GM12878 (cell line): ENCODE measurements around the gene DKK3.

Experiments used
- EP300 ChIP-seq, 2 experiments: fragments of 150-350 bp in 1 of 2; IDR thresholded peaks; 2 replicates each; pipeline ENCODE4 v1.6.1; 2011 to 2012; ENCODE audit warnings: low read depth in 2 of 2, low read length in 2 of 2, borderline replicate concordance in 1 of 2, improper control_type of control experiment in 1 of 2, inconsistent platforms in 1 of 2; ENCODE audit not compliant: control insufficient read depth in 1 of 2
- KDM1A ChIP-seq: fragments of 200-600 bp; sonication (generic); IDR thresholded peaks from 2 replicates; pipeline ENCODE4 v1.6.1; 2016; ENCODE audit warnings: borderline replicate concordance
- LARP7 ChIP-seq: fragments of 450-650 bp; IDR thresholded peaks from 2 replicates; pipeline ENCODE4 v1.6.1; 2017; ENCODE audit warnings: mild to moderate bottlenecking
- MYB ChIP-seq: fragments of 150-350 bp; IDR thresholded peaks from 2 replicates; pipeline ENCODE4 v1.6.1; 2014; ENCODE audit warnings: mild to moderate bottlenecking, low read depth, low read length, borderline replicate concordance
- NFYB ChIP-seq: IDR thresholded peaks from 2 replicates; pipeline ENCODE4 v1.6.1; 2011; ENCODE audit warnings: low read depth, mild to moderate bottlenecking, low read length, improper control_type of control experiment, moderate library complexity; ENCODE audit not compliant: insufficient read depth
- NR2C2 ChIP-seq: IDR thresholded peaks from 2 replicates; pipeline ENCODE4 v1.6.1; 2011; ENCODE audit warnings: borderline replicate concordance, low read depth; ENCODE audit not compliant: control insufficient read depth, insufficient read length
- POLR2A ChIP-seq: IDR thresholded peaks from 2 replicates; pipeline ENCODE4 v1.6.1; 2011; ENCODE audit warnings: low read depth, mild to moderate bottlenecking, low read length
- RUNX3 ChIP-seq: IDR thresholded peaks from 2 replicates; pipeline ENCODE4 v1.6.1; 2012; ENCODE audit warnings: low read length, inconsistent platforms
- SREBF2 ChIP-seq: IDR thresholded peaks from 2 replicates; pipeline ENCODE4 v1.6.1; 2012; ENCODE audit warnings: mild to moderate bottlenecking, low read length
- TCF12 ChIP-seq: IDR thresholded peaks from 2 replicates; pipeline ENCODE4 v1.6.1; 2011; ENCODE audit warnings: low read depth, mild to moderate bottlenecking, low read length
- TF ChIP-seq, protein P1 (sequence below): IDR thresholded peaks from 2 replicates; pipeline ENCODE4 v1.6.1; 2011; ENCODE audit warnings: low read depth, mild to moderate bottlenecking, low read length, moderate library complexity, borderline replicate concordance; ENCODE audit errors: extremely low read depth
- TF ChIP-seq, protein P2 (sequence below), 3 experiments: IDR thresholded peaks in 2 of 3; conservative IDR thresholded peaks in 1 of 3; 2 replicates each; pipeline ENCODE4 v1.5.1; 2011; ENCODE audit warnings: low read depth in 3 of 3, low read length in 3 of 3, mild to moderate bottlenecking in 3 of 3, control low read depth in 2 of 3, moderate library complexity in 2 of 3, inconsistent platforms in 1 of 3, mixed read lengths in 1 of 3; ENCODE audit not compliant: control insufficient read depth in 2 of 3, insufficient read depth in 1 of 3; ENCODE audit errors: extremely low read depth in 1 of 3
- TF ChIP-seq, protein P3 (sequence below): fragments of 450-650 bp; IDR thresholded peaks from 2 replicates; pipeline ENCODE4 v1.6.1; 2016; ENCODE audit warnings: mild to moderate bottlenecking, moderate library complexity, borderline replicate concordance
- TF ChIP-seq, protein P4 (sequence below): IDR thresholded peaks from 2 replicates; pipeline ENCODE4 v1.6.1; 2012; ENCODE audit warnings: low read depth, low read length, improper control_type of control experiment

DNA sequence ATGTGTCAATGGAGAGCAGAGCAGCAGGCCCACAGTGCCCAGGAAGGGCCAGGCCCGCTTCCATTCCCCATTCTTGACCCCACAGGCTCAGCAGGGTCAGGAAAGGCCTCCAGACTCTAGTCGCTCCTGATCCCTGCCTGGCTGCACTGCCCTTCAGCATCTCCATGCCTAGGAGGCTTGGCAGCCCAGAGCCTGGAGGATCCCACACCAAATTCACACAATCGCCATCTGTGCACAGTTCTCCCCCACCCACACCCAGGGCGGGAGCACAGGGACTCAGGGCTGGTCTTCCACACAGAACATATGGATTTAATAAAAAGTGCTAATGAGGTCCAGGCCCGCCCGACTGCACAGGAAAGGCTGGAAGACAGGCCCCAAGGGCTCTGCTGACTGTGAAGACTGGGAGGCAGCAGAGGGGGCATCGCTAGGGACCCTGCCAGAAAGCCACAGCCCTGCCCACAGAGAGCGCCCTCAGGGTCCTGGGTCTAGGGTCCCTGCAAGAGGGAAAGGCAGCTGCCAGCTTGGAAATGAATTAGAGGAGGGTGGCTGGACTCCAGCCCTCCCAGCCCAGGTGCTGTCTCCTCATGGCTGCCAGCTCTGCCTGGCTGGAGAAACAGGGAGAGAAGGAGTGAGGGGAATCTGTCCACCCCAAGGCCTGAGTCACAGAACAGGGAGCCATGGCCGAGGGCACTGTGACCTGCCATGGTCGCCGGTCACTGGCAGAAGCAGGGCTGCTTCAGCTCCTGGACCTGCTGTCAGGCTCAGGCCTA, 39.7 kb downstream of the DKK3 start:
- TF ChIP-seq, protein P1, sequence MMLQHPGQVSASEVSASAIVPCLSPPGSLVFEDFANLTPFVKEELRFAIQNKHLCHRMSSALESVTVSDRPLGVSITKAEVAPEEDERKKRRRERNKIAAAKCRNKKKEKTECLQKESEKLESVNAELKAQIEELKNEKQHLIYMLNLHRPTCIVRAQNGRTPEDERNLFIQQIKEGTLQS: no peak
- TF ChIP-seq RUNX3 (no peak), LARP7 (no peak), TCF12 (no peak), EP300 (IDR thresholded peaks at IDR 0.05; ENCODE audit: borderline replicate concordance in 1 of 2, control insufficient read depth in 1 of 2, low read depth in 2 of 2, low read length in 2 of 2) (no peak), KDM1A (no peak), POLR2A (no peak), NFYB (no peak), SREBF2 (no peak), MYB (no peak), NR2C2 (no peak)
- TF ChIP-seq, protein P2, sequence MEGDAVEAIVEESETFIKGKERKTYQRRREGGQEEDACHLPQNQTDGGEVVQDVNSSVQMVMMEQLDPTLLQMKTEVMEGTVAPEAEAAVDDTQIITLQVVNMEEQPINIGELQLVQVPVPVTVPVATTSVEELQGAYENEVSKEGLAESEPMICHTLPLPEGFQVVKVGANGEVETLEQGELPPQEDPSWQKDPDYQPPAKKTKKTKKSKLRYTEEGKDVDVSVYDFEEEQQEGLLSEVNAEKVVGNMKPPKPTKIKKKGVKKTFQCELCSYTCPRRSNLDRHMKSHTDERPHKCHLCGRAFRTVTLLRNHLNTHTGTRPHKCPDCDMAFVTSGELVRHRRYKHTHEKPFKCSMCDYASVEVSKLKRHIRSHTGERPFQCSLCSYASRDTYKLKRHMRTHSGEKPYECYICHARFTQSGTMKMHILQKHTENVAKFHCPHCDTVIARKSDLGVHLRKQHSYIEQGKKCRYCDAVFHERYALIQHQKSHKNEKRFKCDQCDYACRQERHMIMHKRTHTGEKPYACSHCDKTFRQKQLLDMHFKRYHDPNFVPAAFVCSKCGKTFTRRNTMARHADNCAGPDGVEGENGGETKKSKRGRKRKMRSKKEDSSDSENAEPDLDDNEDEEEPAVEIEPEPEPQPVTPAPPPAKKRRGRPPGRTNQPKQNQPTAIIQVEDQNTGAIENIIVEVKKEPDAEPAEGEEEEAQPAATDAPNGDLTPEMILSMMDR (IDR thresholded peaks at IDR 0.05 in 2 of 3, conservative IDR thresholded peaks at IDR 0.05 in 1 of 3; ENCODE audit: control insufficient read depth in 2 of 3, extremely low read depth in 1 of 3, insufficient read depth in 1 of 3, low read depth in 3 of 3, low read length in 3 of 3): no peak
- TF ChIP-seq, protein P3, sequence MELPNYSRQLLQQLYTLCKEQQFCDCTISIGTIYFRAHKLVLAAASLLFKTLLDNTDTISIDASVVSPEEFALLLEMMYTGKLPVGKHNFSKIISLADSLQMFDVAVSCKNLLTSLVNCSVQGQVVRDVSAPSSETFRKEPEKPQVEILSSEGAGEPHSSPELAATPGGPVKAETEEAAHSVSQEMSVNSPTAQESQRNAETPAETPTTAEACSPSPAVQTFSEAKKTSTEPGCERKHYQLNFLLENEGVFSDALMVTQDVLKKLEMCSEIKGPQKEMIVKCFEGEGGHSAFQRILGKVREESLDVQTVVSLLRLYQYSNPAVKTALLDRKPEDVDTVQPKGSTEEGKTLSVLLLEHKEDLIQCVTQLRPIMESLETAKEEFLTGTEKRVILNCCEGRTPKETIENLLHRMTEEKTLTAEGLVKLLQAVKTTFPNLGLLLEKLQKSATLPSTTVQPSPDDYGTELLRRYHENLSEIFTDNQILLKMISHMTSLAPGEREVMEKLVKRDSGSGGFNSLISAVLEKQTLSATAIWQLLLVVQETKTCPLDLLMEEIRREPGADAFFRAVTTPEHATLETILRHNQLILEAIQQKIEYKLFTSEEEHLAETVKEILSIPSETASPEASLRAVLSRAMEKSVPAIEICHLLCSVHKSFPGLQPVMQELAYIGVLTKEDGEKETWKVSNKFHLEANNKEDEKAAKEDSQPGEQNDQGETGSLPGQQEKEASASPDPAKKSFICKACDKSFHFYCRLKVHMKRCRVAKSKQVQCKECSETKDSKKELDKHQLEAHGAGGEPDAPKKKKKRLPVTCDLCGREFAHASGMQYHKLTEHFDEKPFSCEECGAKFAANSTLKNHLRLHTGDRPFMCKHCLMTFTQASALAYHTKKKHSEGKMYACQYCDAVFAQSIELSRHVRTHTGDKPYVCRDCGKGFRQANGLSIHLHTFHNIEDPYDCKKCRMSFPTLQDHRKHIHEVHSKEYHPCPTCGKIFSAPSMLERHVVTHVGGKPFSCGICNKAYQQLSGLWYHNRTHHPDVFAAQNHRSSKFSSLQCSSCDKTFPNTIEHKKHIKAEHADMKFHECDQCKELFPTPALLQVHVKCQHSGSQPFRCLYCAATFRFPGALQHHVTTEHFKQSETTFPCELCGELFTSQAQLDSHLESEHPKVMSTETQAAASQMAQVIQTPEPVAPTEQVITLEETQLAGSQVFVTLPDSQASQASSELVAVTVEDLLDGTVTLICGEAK: no peak
- TF ChIP-seq, protein P4, sequence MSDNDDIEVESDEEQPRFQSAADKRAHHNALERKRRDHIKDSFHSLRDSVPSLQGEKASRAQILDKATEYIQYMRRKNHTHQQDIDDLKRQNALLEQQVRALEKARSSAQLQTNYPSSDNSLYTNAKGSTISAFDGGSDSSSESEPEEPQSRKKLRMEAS: no peak
